GM18909 (cell line): ENCODE results near the gene INS.

Source experiments
- ATAC-seq: cut with Tn5 transposase; IDR thresholded peaks from one replicate; pipeline ENCODE4 v1.9.1; 2021; ENCODE audit warnings: mild to moderate bottlenecking; ENCODE audit not compliant: unreplicated experiment, poor library complexity

Gene INS

DNA sequence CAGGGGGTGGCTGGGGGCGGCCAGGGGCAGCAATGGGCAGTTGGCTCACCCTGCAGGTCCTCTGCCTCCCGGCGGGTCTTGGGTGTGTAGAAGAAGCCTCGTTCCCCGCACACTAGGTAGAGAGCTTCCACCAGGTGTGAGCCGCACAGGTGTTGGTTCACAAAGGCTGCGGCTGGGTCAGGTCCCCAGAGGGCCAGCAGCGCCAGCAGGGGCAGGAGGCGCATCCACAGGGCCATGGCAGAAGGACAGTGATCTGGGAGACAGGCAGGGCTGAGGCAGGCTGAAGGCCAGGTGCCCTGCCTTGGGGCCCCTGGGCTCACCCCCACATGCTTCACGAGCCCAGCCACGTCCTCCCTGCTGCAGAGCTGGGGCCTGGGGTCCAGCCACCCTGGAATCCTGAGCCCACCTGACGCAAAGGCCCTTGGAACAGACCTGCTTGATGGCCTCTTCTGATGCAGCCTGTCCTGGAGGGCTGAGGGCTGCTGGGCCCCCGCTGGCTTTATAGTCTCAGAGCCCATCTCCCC, at the start of gene INS:
TSS of gene INS (minus strand) at position 474 of the 524 bp plus-strand sequence. CDS start at position 236, 238 bp downstream.
- no peak for ATAC-seq

GRCh38 chr11:2210366-2211112, 49.5 kb upstream of the INS start:
- ATAC-seq = no peak

GRCh38 chr11:2209900-2210321, 48.9 kb upstream of the INS start:
- ATAC-seq = no peak

GRCh38 chr11:2209370-2209801, 48.4 kb upstream of the INS start:
- no peak for ATAC-seq

GRCh38 chr11:2208691-2209369, 47.8 kb upstream of the INS start:
- no peak for ATAC-seq

- no peak for ATAC-seq
Observed at GRCh38 chr11:2207773-2208621, 47.0 kb upstream of the INS start.

DNA sequence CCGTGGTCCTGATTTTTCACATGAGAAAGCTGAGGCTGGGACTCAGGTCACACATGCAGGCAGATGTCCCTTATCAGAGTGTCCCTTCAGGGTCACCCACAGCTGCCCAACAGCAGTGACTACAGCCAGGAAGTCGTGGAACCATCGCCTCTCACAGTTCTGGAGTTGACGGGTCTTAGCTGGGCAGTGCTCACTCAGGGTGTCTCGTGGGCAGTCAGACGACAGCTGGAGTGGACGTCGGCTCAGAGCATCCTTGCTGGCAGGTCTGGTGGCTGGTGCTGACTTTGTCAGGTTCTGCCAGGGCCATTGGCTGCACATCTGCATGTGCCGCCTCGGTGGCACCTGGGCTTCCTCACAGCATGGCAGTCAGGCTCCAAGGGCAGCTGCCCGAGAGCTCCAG, 46.2 kb upstream of the INS start:
- no peak for ATAC-seq

GRCh38 chr11:2205981-2206690, 45.1 kb upstream of the INS start:
- ATAC-seq = no peak

DNA sequence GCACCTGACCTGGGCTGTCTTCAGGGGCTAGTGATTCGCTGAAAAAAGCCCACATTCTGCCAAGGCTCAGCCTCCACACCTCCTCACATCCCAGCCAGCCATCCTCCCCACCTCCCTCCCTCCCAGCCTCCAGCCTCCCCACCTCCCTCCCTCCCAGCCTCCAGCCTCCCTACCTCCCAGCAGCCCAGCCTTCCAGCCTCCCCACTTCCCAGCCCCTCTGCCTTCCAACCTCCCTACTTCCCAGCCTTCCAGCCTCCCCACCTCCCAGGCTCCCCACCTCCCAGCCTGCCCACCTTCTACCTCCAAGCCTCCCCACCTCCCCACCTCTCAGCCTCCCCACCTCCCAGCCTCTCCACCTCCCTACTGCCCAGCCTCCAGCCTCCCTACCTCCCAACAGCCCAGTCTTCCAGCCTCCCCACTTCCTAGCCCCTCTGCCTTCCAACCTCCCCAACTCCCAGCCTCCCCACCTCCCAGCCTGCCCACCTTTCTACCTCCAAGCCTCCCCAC, 44.3 kb upstream of the INS start:
- no peak for ATAC-seq

- ATAC-seq = no peak
Observed at GRCh38 chr11:2204361-2205213, 43.6 kb upstream of the INS start.

GRCh38 chr11:2203440-2204259, 42.6 kb upstream of the INS start:
- no peak for ATAC-seq

DNA sequence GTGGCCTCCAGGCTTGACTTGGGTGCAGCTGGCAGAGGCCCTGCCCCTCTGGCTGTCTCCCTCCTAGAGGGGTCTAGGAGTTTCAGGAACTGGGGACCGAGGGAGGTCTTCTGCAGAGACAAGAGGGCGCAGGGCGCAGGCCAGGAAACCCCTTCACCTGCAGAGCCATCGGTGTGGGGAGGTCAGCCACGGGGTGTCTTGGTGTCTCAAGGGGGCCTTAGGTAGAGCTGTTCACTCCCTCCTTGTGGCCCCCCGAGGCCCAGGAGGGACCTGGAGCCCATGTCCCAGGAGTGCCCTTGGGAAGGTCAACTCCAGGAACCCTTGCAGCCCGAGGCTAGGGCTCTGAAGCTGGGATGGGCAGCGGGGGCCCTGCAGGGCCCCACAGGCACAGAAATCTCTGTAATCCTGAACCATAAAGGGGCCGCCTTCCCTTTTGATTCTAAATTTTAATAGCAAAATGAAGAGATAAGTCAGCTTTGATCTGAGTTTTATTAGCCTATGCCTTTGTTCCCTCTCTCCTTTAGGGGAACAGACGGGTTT, 42.0 kb upstream of the INS start:
- no peak for ATAC-seq

- no peak for ATAC-seq
Observed at GRCh38 chr11:2202071-2202899, 41.3 kb upstream of the INS start.

GRCh38 chr11:2201542-2201941, 40.5 kb upstream of the INS start:
- no peak for ATAC-seq

GRCh38 chr11:2200957-2201519, 40.0 kb upstream of the INS start:
- no peak for ATAC-seq

DNA sequence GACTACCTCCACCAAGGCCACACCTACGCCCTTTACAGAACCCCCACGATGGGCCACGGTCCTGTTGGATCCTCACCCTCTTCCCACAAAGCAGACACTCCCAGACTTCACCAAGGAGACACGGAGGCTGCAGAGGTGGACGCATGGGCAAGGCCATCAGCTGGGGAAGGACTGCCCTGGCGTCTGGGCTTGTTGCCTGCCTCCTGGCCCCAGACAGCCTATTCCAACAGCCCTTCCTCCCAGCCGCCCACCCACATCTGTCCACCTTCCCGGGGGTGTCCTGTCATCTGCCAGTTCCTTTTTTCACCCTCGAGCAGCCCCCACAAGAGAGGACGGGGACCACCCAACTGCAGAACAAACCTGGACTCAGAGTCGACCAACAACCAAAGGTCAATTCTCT, 39.5 kb upstream of the INS start:
- no peak for ATAC-seq
